Measurements from ENCODE around the gene PIK3CB.
"Not testable (repeated sequence)": the region's sequence is repeated elsewhere in the genome, so short reads cannot be mapped to it uniquely, and the experiment has no call there.

The PIK3CB gene

DNA sequence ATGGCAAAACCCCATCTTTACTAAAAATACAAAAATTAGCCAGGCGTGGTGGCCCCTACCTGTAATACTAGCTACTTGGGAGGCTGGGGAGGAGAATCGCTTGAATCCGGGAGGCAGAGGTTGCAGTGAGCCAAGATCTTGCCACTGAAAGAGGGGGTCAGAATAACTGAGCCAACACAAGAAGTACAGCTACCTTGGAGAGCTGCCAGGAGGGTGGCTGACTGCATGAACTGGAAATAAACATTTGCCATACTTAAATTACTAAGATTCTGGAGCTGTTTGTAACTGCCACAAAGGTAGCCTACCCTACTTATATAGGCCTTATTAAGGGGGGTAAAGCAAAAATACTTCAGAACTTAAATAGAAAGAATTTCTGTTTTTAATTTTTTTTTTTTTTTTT lies 15.4 kb upstream of the PIK3CB start:
- Histone ChIP-seq H3K4me3 (IDR thresholded peaks at IDR 0.05; ENCODE audit: insufficient read depth, low read depth, low read length) (no peak overlapping the region), H3K36me3 (ENCODE audit: insufficient read depth) (no peaks in the 10 kb centered on the region), H2AFZ (ENCODE audit: low read depth) (no peak overlapping the region), H3K27ac (no peak overlapping the region), H3K4me1 (ENCODE audit: low read depth, poor library complexity, severe bottlenecking) (no peaks in the 10 kb centered on the region), H3K4me2 (no peak overlapping the region), H3K27me3 (ENCODE audit: insufficient read depth, low read depth) (no peaks in the 10 kb centered on the region), H3K9ac (no peak overlapping the region), H4K20me1 (ENCODE audit: insufficient read depth) (no peaks in the 10 kb centered on the region), H3K79me2 (ENCODE audit: insufficient read depth, low read depth) (no peaks in the 10 kb centered on the region)
- TF ChIP-seq, protein P1, sequence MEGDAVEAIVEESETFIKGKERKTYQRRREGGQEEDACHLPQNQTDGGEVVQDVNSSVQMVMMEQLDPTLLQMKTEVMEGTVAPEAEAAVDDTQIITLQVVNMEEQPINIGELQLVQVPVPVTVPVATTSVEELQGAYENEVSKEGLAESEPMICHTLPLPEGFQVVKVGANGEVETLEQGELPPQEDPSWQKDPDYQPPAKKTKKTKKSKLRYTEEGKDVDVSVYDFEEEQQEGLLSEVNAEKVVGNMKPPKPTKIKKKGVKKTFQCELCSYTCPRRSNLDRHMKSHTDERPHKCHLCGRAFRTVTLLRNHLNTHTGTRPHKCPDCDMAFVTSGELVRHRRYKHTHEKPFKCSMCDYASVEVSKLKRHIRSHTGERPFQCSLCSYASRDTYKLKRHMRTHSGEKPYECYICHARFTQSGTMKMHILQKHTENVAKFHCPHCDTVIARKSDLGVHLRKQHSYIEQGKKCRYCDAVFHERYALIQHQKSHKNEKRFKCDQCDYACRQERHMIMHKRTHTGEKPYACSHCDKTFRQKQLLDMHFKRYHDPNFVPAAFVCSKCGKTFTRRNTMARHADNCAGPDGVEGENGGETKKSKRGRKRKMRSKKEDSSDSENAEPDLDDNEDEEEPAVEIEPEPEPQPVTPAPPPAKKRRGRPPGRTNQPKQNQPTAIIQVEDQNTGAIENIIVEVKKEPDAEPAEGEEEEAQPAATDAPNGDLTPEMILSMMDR (conservative IDR thresholded peaks at IDR 0.05; ENCODE audit: low read depth, low read length) = no peak

DNA sequence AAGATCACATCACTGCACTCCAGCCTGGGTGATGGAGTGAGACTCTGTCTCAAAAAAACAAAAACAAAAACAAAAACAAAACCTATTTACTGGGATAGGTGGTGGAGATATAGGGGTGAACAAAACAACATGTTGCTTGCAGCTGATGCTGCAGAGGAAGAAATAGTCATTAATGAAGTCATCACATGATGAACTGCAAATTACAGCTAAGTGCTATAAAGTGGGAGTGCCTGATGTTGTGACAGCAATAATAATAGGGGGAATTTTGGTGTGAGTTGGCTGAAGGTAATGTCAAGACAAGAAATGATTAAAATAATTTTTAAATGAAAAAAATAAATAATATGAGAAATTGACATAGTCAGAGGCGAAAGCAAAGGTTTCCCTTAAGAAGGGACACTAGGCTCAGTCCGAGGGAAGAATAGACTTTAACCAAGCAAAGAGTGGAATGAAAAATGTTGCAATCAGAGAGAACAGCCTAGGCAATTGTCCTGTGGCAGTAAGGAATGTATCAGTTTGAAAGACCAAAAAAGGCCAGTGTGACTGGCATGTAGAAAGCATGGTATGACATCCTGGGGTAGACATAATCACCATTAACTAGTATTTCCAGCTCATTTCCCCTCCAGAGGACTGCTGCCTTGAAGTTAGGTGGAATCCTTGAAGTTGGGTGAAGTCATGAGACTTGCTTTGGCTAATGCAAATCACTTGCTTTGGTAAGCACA lies 14.7 kb upstream of the PIK3CB start:
- Histone ChIP-seq H3K4me2 (no peak overlapping the region), H3K36me3 (ENCODE audit: insufficient read depth) (no peaks in the 10 kb centered on the region), H3K79me2 (ENCODE audit: insufficient read depth, low read depth) (no peaks in the 10 kb centered on the region), H3K27me3 (ENCODE audit: insufficient read depth, low read depth) (no peaks in the 10 kb centered on the region), H3K4me3 (IDR thresholded peaks at IDR 0.05; ENCODE audit: insufficient read depth, low read depth, low read length) (no peak overlapping the region), H4K20me1 (ENCODE audit: insufficient read depth) (no peaks in the 10 kb centered on the region), H3K4me1 (ENCODE audit: low read depth, poor library complexity, severe bottlenecking) (no peaks in the 10 kb centered on the region), H3K9ac (no peak overlapping the region), H3K27ac (no peak overlapping the region), H2AFZ (ENCODE audit: low read depth) (no peak overlapping the region)
- TF ChIP-seq, protein P1 (conservative IDR thresholded peaks at IDR 0.05; ENCODE audit: low read depth, low read length) = no peak

DNA sequence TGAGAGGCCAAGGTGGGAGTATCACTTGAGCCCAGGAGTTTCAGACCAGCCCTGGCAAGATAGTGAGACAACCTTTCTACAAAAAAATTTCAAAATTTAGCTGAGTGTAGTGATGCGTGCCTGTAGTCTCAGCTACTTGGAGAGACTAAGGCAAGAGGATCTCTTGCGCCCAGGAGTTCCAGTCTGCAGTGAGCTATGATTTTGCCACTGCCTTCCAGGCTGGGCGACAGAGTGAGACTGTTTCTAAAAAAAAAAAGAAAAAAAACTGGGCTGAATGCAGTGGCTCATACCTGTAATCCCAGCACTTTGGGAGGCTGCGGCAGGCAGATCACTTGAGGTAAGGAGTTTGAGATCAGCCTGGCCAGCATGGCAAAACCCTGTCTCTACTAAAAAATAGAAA lies 14.0 kb upstream of the PIK3CB start:
- no peak overlapping the region for H3K4me3 ChIP-seq (IDR thresholded peaks at IDR 0.05; ENCODE audit: insufficient read depth, low read depth, low read length)
- no peaks in the 10 kb centered on the region for H3K4me1 ChIP-seq (ENCODE audit: low read depth, poor library complexity, severe bottlenecking)
- H4K20me1 ChIP-seq (ENCODE audit: insufficient read depth) = no peaks in the 10 kb centered on the region
- H3K9ac ChIP-seq = no peak overlapping the region
- H2AFZ ChIP-seq (ENCODE audit: low read depth) = no peak overlapping the region
- H3K4me2 ChIP-seq = no peak overlapping the region
- no peak overlapping the region for H3K27ac ChIP-seq
- H3K27me3 ChIP-seq (ENCODE audit: insufficient read depth, low read depth) = no peaks in the 10 kb centered on the region
- TF ChIP-seq, protein P1 (conservative IDR thresholded peaks at IDR 0.05; ENCODE audit: low read depth, low read length) = no peak
- no peaks in the 10 kb centered on the region for H3K79me2 ChIP-seq (ENCODE audit: insufficient read depth, low read depth)
- no peaks in the 10 kb centered on the region for H3K36me3 ChIP-seq (ENCODE audit: insufficient read depth)

DNA sequence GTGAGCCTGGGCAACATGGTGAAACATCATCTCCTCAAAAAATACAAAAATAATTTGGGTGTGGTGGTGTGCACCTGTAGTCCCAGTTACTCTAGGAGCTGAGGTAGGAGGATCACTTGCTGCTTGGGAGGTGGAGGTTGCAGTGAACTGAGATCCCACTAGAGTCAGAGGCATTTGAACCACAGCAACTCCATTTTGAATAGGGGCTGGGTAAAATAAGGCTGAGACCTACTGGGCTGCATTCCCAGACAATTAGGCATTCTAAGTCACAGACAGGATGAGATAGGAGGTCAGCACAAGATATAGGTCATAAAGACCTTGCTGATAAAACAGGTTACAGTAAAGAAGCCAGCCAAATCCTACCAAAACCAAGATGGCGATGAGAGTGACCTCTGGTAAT lies 12.1 kb upstream of the PIK3CB start:
- not testable (repeated sequence) for H3K4me3 ChIP-seq (IDR thresholded peaks at IDR 0.05; ENCODE audit: insufficient read depth, low read depth, low read length); H3K36me3 ChIP-seq (ENCODE audit: insufficient read depth); H3K79me2 ChIP-seq (ENCODE audit: insufficient read depth, low read depth); H4K20me1 ChIP-seq (ENCODE audit: insufficient read depth); H3K9ac ChIP-seq; H3K27ac ChIP-seq; H3K4me1 ChIP-seq (ENCODE audit: low read depth, poor library complexity, severe bottlenecking); H3K27me3 ChIP-seq (ENCODE audit: insufficient read depth, low read depth); H3K4me2 ChIP-seq; H2AFZ ChIP-seq (ENCODE audit: low read depth)

DNA sequence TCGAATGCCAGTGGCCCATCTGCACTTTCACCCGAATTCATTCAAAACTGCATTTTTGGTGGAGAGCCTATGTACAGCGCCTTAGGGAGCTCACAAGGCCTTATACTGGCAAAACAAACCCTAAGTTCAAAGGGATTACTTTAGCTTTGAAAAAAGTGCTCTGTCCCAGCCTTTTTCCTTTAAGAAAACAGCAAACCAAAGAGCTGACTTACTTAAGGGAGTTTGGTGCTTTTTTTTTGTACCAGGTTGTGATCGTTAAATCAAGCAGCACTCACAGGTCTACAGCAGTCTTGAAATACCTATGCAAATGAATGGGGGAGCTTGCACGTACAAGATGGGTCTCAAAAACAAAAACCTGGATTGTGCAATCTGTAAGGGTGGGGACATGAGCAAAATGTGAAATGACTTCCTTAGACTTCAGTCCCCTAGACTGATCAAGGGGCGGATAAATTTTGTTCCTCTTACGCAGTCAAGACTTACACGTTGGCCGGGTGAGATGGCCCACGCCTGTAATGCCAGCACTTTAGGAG lies 11.6 kb upstream of the PIK3CB start:
- H3K4me1 ChIP-seq (ENCODE audit: low read depth, poor library complexity, severe bottlenecking) = no peaks in the 10 kb centered on the region
- H2AFZ ChIP-seq (ENCODE audit: low read depth) = no peak overlapping the region
- H3K4me2 ChIP-seq = no peak overlapping the region
- H3K9ac ChIP-seq = no peak overlapping the region
- H4K20me1 ChIP-seq (ENCODE audit: insufficient read depth) = no peaks in the 10 kb centered on the region
- TF ChIP-seq, protein P1 (conservative IDR thresholded peaks at IDR 0.05; ENCODE audit: low read depth, low read length) = no peak
- no peak overlapping the region for H3K4me3 ChIP-seq (IDR thresholded peaks at IDR 0.05; ENCODE audit: insufficient read depth, low read depth, low read length)
- no peaks in the 10 kb centered on the region for H3K79me2 ChIP-seq (ENCODE audit: insufficient read depth, low read depth)
- H3K27ac ChIP-seq = no peak overlapping the region
- H3K36me3 ChIP-seq (ENCODE audit: insufficient read depth) = no peaks in the 10 kb centered on the region
- no peaks in the 10 kb centered on the region for H3K27me3 ChIP-seq (ENCODE audit: insufficient read depth, low read depth)

Measured in KMS-11 (cell line).